Karpas-422 (cell line): Measurements from ENCODE around the gene THSD7B. TPM values are rescaled to one million over a fixed set of nuclear protein-coding genes. Genes with fewer than 3 reads are reported as not detected.
"Not testable (repeated sequence)": the region's sequence is repeated elsewhere in the genome, so short reads cannot be mapped to it uniquely, and the experiment has no call there.

ENCODE experiments used
- DNase-seq: peaks from one replicate; pipeline ENCODE4 v3.0.0-alpha.2; 2015
- H2AFZ ChIP-seq: fragments of 200-600 bp; sonication (generic); 2 replicates; pipeline ENCODE4 v1.6.1; 2014; ENCODE audit warnings: antibody characterized with exemption, low read length, mixed read lengths
- H3K27ac ChIP-seq: fragments of 200-600 bp; sonication (generic); 2 replicates; pipeline ENCODE4 v1.5.1; 2014; ENCODE audit warnings: mild to moderate bottlenecking, low read length, moderate library complexity
- H3K27me3 ChIP-seq: fragments of 200-600 bp; sonication (generic); 2 replicates; pipeline ENCODE4 v1.6.1; 2014; ENCODE audit warnings: low read length, mixed read lengths
- H3K36me3 ChIP-seq: fragments of 200-600 bp; sonication (generic); 2 replicates; pipeline ENCODE4 v1.6.1; 2014; ENCODE audit warnings: low read length, mixed read lengths; ENCODE audit not compliant: insufficient read depth
- H3K4me1 ChIP-seq: fragments of 200-600 bp; sonication (generic); 2 replicates; pipeline ENCODE4 v1.6.1; 2014; ENCODE audit warnings: mild to moderate bottlenecking, low read length, mixed read lengths
- H3K4me2 ChIP-seq: fragments of 200-600 bp; sonication (generic); 2 replicates; pipeline ENCODE4 v1.6.1; 2014; ENCODE audit warnings: low read length, low read depth, mild to moderate bottlenecking; ENCODE audit not compliant: poor library complexity, severe bottlenecking
- H3K4me3 ChIP-seq: fragments of 200-600 bp; sonication (generic); 2 replicates; pipeline ENCODE4 v1.5.1; 2014; ENCODE audit warnings: mild to moderate bottlenecking, antibody characterized with exemption, low read length, mixed read lengths
- H3K79me2 ChIP-seq: fragments of 200-600 bp; sonication (generic); 2 replicates; pipeline ENCODE4 v1.6.1; 2014; ENCODE audit warnings: mild to moderate bottlenecking, low read length, mixed read lengths
- H3K9ac ChIP-seq: fragments of 200-600 bp; sonication (generic); 2 replicates; pipeline ENCODE4 v1.6.0; 2014; ENCODE audit warnings: low read length
- H3K9me2 ChIP-seq: fragments of 200-600 bp; sonication (generic), shearing (Covaris generic); replicated peaks from 2 replicates; pipeline ENCODE4 v1.6.0; 2014; ENCODE audit warnings: mild to moderate bottlenecking, low read length, moderate library complexity; ENCODE audit not compliant: insufficient read depth
- H3K9me3 ChIP-seq: fragments of 300-700, 200-600 bp; sonication (generic); 2 replicates; pipeline ENCODE4 v1.6.1; 2014; ENCODE audit warnings: low read length, mixed read lengths
- H4K20me1 ChIP-seq: fragments of 200-600 bp; sonication (generic); 2 replicates; pipeline ENCODE4 v1.6.1; 2014; ENCODE audit warnings: mild to moderate bottlenecking, antibody characterized with exemption, low read length, low read depth; ENCODE audit not compliant: insufficient read depth
- total RNA-seq: library from RNA; depleted of rRNA; stranded (reverse); fragments of >200 nt; shearing (Covaris generic); gene quantifications from 2 replicates; pipeline ENCODE4 v1.2.3, GENCODE V29; 2014; ENCODE audit warnings: low replicate concordance

THSD7B gene
- total RNA-seq, 1 experiment from 2014 or later, result not detected

- H3K4me1 ChIP-seq, result no peaks in the 10 kb centered on the region
- H3K9me2 ChIP-seq, result no peaks in the 10 kb centered on the region
- H3K27ac ChIP-seq, result no peak overlapping the region
- no peaks in the 10 kb centered on the region for H3K36me3 ChIP-seq
- no peaks in the 10 kb centered on the region for H4K20me1 ChIP-seq
- no peaks in the 10 kb centered on the region for H3K79me2 ChIP-seq
- H3K4me3 ChIP-seq, result no peak overlapping the region
- H2AFZ ChIP-seq, result no peak overlapping the region
- DNase-seq, result no peak
- no peak overlapping the region for H3K4me2 ChIP-seq
- no peaks in the 10 kb centered on the region for H3K9me3 ChIP-seq
- H3K27me3 ChIP-seq, result no peaks in the 10 kb centered on the region
- no peak overlapping the region for H3K9ac ChIP-seq
These were observed 910.4 kb downstream of the THSD7B start for GRCh38 chr2:137675584-137676327.

DNA sequence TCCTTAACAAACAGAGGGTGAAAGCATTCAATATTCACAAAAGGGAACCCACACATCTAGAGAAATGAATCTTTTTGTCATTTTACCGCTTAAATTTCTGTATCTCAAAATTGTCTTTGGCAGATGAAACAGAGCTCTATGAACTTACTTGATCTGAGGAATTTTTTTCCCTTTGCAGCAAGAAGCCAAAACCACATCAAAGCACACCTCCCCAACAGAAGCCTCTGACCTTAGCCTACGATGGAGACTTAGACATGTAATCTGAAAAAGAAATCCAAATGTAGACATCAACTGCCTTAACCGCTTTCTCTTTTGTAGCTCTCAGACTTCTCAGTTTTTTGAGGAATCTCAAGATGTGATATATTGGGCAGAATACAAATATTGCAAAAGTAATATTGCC lies 911.0 kb downstream of the THSD7B start:
- H3K9me2 ChIP-seq, result no peaks in the 10 kb centered on the region
- no peak for DNase-seq
- H3K36me3 ChIP-seq, result no peaks in the 10 kb centered on the region
- no peaks in the 10 kb centered on the region for H3K79me2 ChIP-seq
- no peaks in the 10 kb centered on the region for H4K20me1 ChIP-seq
- no peaks in the 10 kb centered on the region for H3K27me3 ChIP-seq
- H3K4me2 ChIP-seq, result no peak overlapping the region
- H2AFZ ChIP-seq, result no peak overlapping the region
- no peak overlapping the region for H3K9ac ChIP-seq
- no peak overlapping the region for H3K27ac ChIP-seq
- H3K4me1 ChIP-seq, result no peaks in the 10 kb centered on the region
- H3K9me3 ChIP-seq, result no peaks in the 10 kb centered on the region
- H3K4me3 ChIP-seq, result no peak overlapping the region

- Histone ChIP-seq H3K27ac (no peak overlapping the region), H3K9ac (no peak overlapping the region), H3K4me3 (no peak overlapping the region), H3K4me2 (no peak overlapping the region), H3K36me3 (no peaks in the 10 kb centered on the region), H3K4me1 (no peaks in the 10 kb centered on the region), H4K20me1 (no peaks in the 10 kb centered on the region), H3K27me3 (no peaks in the 10 kb centered on the region), H3K9me3 (no peaks in the 10 kb centered on the region), H3K9me2 (no peaks in the 10 kb centered on the region), H3K79me2 (no peaks in the 10 kb centered on the region), H2AFZ (no peak overlapping the region)
- no peak for DNase-seq
These were observed 912.1 kb downstream of the THSD7B start for GRCh38 chr2:137677466-137677865.

GRCh38 chr2:137689549-137689948 lies 924.2 kb downstream of the THSD7B start:
- H3K27ac ChIP-seq, result no peak overlapping the region
- no peaks in the 10 kb centered on the region for H3K9me2 ChIP-seq
- H3K36me3 ChIP-seq, result no peaks in the 10 kb centered on the region
- DNase-seq, result no peak
- no peaks in the 10 kb centered on the region; the same call in 1 of the 2 replicates for H3K9me3 ChIP-seq
- H3K79me2 ChIP-seq, result no peaks in the 10 kb centered on the region
- H4K20me1 ChIP-seq, result no peaks in the 10 kb centered on the region
- H2AFZ ChIP-seq, result no peak overlapping the region
- no peak overlapping the region for H3K4me3 ChIP-seq
- no peaks in the 10 kb centered on the region for H3K4me1 ChIP-seq
- H3K27me3 ChIP-seq, result no peaks in the 10 kb centered on the region
- no peak overlapping the region for H3K9ac ChIP-seq
- no peak overlapping the region for H3K4me2 ChIP-seq

DNA sequence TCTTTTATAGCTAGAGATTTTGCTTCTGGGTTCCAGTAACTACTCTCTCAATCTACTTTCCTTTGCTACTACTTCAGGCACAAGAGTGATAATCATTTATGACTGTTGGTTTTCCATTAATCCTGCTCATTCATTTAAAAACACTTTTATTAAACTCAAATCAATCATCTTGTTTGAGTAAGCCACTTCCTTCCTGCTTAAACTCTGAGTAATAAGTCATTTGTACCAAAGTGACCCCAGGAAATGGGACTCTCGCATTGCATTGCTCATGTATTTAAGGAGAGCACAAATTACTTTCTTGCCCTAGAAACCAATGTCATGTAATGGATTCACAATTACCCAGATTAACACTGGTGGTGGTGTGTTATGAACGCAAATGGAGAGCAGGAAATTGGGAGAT lies 928.2 kb downstream of the THSD7B start:
- H3K27me3 ChIP-seq, result no peaks in the 10 kb centered on the region
- H3K27ac ChIP-seq, result no peak overlapping the region
- H3K9me2 ChIP-seq, result no peaks in the 10 kb centered on the region
- H3K9ac ChIP-seq, result no peak overlapping the region
- H3K4me2 ChIP-seq, result no peak overlapping the region
- H3K36me3 ChIP-seq, result no peaks in the 10 kb centered on the region
- H3K4me1 ChIP-seq, result no peaks in the 10 kb centered on the region
- no peaks in the 10 kb centered on the region for H3K79me2 ChIP-seq
- H3K4me3 ChIP-seq, result no peak overlapping the region
- no peaks in the 10 kb centered on the region for H4K20me1 ChIP-seq
- H2AFZ ChIP-seq, result no peak overlapping the region
- no peaks in the 10 kb centered on the region; the same call in 1 of the 2 replicates for H3K9me3 ChIP-seq
- no peak for DNase-seq

GRCh38 chr2:137696916-137697315 lies 931.6 kb downstream of the THSD7B start:
- Histone ChIP-seq H3K27ac (no peak overlapping the region), H3K27me3 (no peaks in the 10 kb centered on the region), H3K36me3 (no peaks in the 10 kb centered on the region), H3K79me2 (no peaks in the 10 kb centered on the region), H3K4me2 (no peak overlapping the region), H3K4me3 (no peak overlapping the region), H3K9me2 (no peaks in the 10 kb centered on the region), H3K9ac (no peak overlapping the region), H3K9me3 (no peaks in the 10 kb centered on the region; the same call in 1 of the 2 replicates), H2AFZ (no peak overlapping the region), H3K4me1 (no peaks in the 10 kb centered on the region), H4K20me1 (no peaks in the 10 kb centered on the region)
- no peak for DNase-seq

- not testable (repeated sequence) for H3K9me3 ChIP-seq, H3K36me3 ChIP-seq, H3K79me2 ChIP-seq
These were observed 934.9 kb downstream of the THSD7B start for GRCh38 chr2:137700250-137700649.

DNA sequence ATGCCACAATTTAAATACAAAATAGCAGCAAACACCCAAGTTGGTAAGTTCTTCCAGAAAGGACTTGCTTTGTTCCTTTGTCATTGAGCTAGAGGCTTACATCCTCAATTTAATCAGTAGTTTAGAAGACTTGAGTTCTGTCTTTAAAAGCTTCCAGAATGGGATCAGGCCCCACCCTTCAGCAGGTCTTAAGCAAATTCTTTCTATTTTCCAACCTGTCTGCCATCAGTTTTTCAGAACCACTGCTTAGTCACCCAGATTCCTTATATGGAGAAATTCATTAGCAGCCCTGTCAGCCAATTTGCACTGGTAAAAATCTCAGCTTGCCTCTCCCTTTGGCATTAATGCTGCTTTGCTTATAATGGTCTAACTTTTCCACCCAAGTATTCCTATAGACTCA lies 935.3 kb downstream of the THSD7B start:
- Histone ChIP-seq H3K27ac (no peak overlapping the region), H3K4me3 (no peak overlapping the region), H3K9me3 (no peaks in the 10 kb centered on the region), H3K9ac (no peak overlapping the region), H4K20me1 (no peaks in the 10 kb centered on the region), H3K9me2 (no peaks in the 10 kb centered on the region), H3K79me2 (no peaks in the 10 kb centered on the region), H2AFZ (no peak overlapping the region), H3K4me1 (no peaks in the 10 kb centered on the region), H3K36me3 (no peaks in the 10 kb centered on the region), H3K27me3 (no peaks in the 10 kb centered on the region), H3K4me2 (no peak overlapping the region)
- DNase-seq, result no peak

More at GRCh38 chr2:137700250-137700649, 934.9 kb downstream of the THSD7B start:
- H3K4me2 ChIP-seq, H3K4me1 ChIP-seq, H3K4me3 ChIP-seq, H3K9ac ChIP-seq, DNase-seq, H3K27me3 ChIP-seq, H3K27ac ChIP-seq, H3K9me2 ChIP-seq, H4K20me1 ChIP-seq, H2AFZ ChIP-seq: not testable (repeated sequence)
